Panc1 (cell line): ENCODE measurements around the gene ANTXR1. TPM values are rescaled to one million over a fixed set of nuclear protein-coding genes. Genes with fewer than 3 reads are reported as not detected.

Source experiments
- ATAC-seq: fragments of 200-7000 bp; cut with Tn5 transposase; 2 replicates; pipeline ENCODE4 v1.9.1; 2020; ENCODE audit warnings: mild to moderate bottlenecking, moderate library complexity
- BruUV-seq: library from RNA; stranded (reverse); fragments of 400-500 nt; replicated peaks from 2 replicates; lab custom pipeline; 2021; lab: Mats Ljungman, UMichigan
- CTCF ChIA-PET: fragments of 300-600 bp; sonication (Branson Sonifier 250); formaldehyde crosslinking; loops from one replicate; lab custom pipeline; 2022; ENCODE audit warnings: antibody characterized with exemption; lab: Charles Lee
- POLR2A ChIA-PET: fragments of 300-600 bp; sonication (Branson Sonifier 250); formaldehyde crosslinking; loops from one replicate; lab custom pipeline; 2022; ENCODE audit warnings: antibody characterized with exemption; lab: Charles Lee
- DNase-seq: peaks from one replicate; pipeline ENCODE4 v3.0.0-alpha.2; 2010; ENCODE audit warnings: low read depth, low spot score
- H3K27ac ChIP-seq: 2 replicates; pipeline ENCODE4 v1.5.1; 2011; ENCODE audit warnings: mild to moderate bottlenecking, low read length, inconsistent platforms
- H3K27me3 ChIP-seq: fragments of 200-500 bp; sonication (Bioruptor generic); 2 replicates; pipeline ENCODE4 v1.6.0; 2014; ENCODE audit warnings: low read length, inconsistent platforms; ENCODE audit not compliant: control insufficient read depth, insufficient read depth
- H3K36me3 ChIP-seq: fragments of 200-500 bp; sonication (Bioruptor generic); 2 replicates; pipeline ENCODE4 v1.5.1; 2014; ENCODE audit warnings: inconsistent platforms, mild to moderate bottlenecking, low read length, moderate library complexity; ENCODE audit not compliant: control insufficient read depth, insufficient read depth
- H3K4me1 ChIP-seq: 2 replicates; pipeline ENCODE4 v1.5.1; 2011; ENCODE audit warnings: inconsistent platforms, mild to moderate bottlenecking, low read length, moderate library complexity; ENCODE audit not compliant: control insufficient read depth, insufficient read depth
- H3K4me3 ChIP-seq, 2 experiments: 2 replicates each; pipeline ENCODE4 v1.5.1; 2011 to 2012; ENCODE audit warnings: low read depth in 2 of 2, low read length in 2 of 2, mild to moderate bottlenecking in 2 of 2, inconsistent platforms in 1 of 2, moderate library complexity in 1 of 2
- H3K9me3 ChIP-seq: fragments of 200-500 bp; sonication (Bioruptor generic); 2 replicates; pipeline ENCODE4 v1.5.1; 2014; ENCODE audit warnings: low read depth, mild to moderate bottlenecking, inconsistent platforms, low read length, moderate library complexity; ENCODE audit not compliant: control insufficient read depth, insufficient read depth
- CTCF ChIP-seq: fragments of 450-650 bp; IDR thresholded peaks from 2 replicates; pipeline ENCODE4 v1.5.1; 2017; ENCODE audit warnings: mild to moderate bottlenecking
- POLR2AphosphoS5 ChIP-seq: IDR thresholded peaks from 2 replicates; pipeline ENCODE4 v1.6.1; 2012; ENCODE audit warnings: mild to moderate bottlenecking, low read depth, low read length, moderate library complexity
- REST ChIP-seq, 2 experiments: IDR thresholded peaks; 2 replicates each; pipeline ENCODE4 v1.6.1; 2011 to 2012; ENCODE audit warnings: low read depth in 2 of 2, control low read depth in 1 of 2, low read length in 1 of 2, mild to moderate bottlenecking in 1 of 2, moderate library complexity in 1 of 2; ENCODE audit not compliant: insufficient read depth in 1 of 2
- SIN3A ChIP-seq: IDR thresholded peaks from 2 replicates; pipeline ENCODE4 v1.6.1; 2012; ENCODE audit warnings: low read depth, mild to moderate bottlenecking, low read length, moderate library complexity, borderline replicate concordance; ENCODE audit not compliant: insufficient read depth
- TCF7L2 ChIP-seq: IDR thresholded peaks from 2 replicates; pipeline ENCODE4 v1.6.1; 2011; ENCODE audit warnings: mild to moderate bottlenecking, low read depth, low read length, inconsistent platforms
- in situ Hi-C: cut with HindIII; loops from 2 replicates; pipeline ENCODE4 v1.10.0; 2016; ENCODE audit warnings: low sequenced_read_pairs, low pct_unique_long_range_greater_than_20kb
- intact Hi-C: fragments of 100-400 bp; cut with micrococcal nuclease; formaldehyde crosslinking; loops from one replicate; pipeline ENCODE4 v1.10.0; 2022; ENCODE audit not compliant: unreplicated experiment
- total RNA-seq: library from RNA; stranded (reverse); gene quantifications from one replicate; pipeline ENCODE4 v1.2.1, GENCODE V29; 2021; ENCODE audit not compliant: unreplicated experiment

Gene ANTXR1
- total RNA-seq, 1 experiment from 2014 or later: 132 TPM

- Histone ChIP-seq H3K4me3 (no peak overlapping the region), H3K36me3 (no peaks in the 10 kb centered on the region), H3K27ac (0 out of 2 replicates have a peak overlapping the region, but pooled peaks have one; percentile 19), H3K9me3 (no peaks in the 10 kb centered on the region), H3K4me1 (peaks cover 55% of the 10 kb centered on the region), H3K27me3 (no peaks in the 10 kb centered on the region)
- CTCF ChIA-PET: no interaction called here
- intact Hi-C loops: no loop called here
- TF ChIP-seq POLR2AphosphoS5: no peak
- no peak for TF ChIP-seq REST (IDR thresholded peaks at IDR 0.05; ENCODE audit: insufficient read depth in 1 of 2, low read depth in 2 of 2, low read length in 1 of 2)
- TF ChIP-seq TCF7L2: no peak
- no peak for TF ChIP-seq SIN3A
- no peak for TF ChIP-seq CTCF
- DNase-seq: no peak
- no TSS peak for BruUV-seq
- POLR2A ChIA-PET: no interaction called here
- in situ Hi-C loops: no loop called here
- no peak for ATAC-seq
Observed at GRCh38 chr2:69021727-69022126, 8.7 kb downstream of the ANTXR1 start.

GRCh38 chr2:69022548-69022947 is 9.6 kb downstream of the ANTXR1 start:
- CTCF ChIA-PET: no interaction called here

More at GRCh38 chr2:69022548-69022947, 9.6 kb downstream of the ANTXR1 start:
- no TSS peak for BruUV-seq
- in situ Hi-C loops (no loop called here), intact Hi-C loops (no loop called here)
- Histone ChIP-seq H3K4me3 (no peak overlapping the region), H3K27ac (no peak overlapping the region), H3K4me1 (peaks cover 47% of the 10 kb centered on the region), H3K36me3 (no peaks in the 10 kb centered on the region), H3K9me3 (no peaks in the 10 kb centered on the region), H3K27me3 (no peaks in the 10 kb centered on the region)
- DNase-seq (no peak), ATAC-seq (0 out of 2 replicates have a peak, but pooled peaks have one; percentile 16)
- TF ChIP-seq TCF7L2 (no peak), SIN3A (no peak), POLR2AphosphoS5 (no peak), REST (IDR thresholded peaks at IDR 0.05; ENCODE audit: insufficient read depth in 1 of 2, low read depth in 2 of 2, low read length in 1 of 2) (no peak), CTCF (no peak)
- POLR2A ChIA-PET: no interaction called here
